GM23338 (cell line): Measurements from ENCODE around the gene JAM2. TPM values are rescaled to one million over a fixed set of nuclear protein-coding genes. Genes with fewer than 3 reads are reported as not detected.

Source experiments
- ATAC-seq: fragments of 200-7000 bp; cut with Tn5 transposase; 3 replicates; pipeline ENCODE4 v1.9.1; 2020
- DNase-seq: peaks from one replicate; pipeline ENCODE4 v3.0.0-alpha.2; 2015; ENCODE audit warnings: low spot score
- H2AFZ ChIP-seq: fragments of 200-600 bp; sonication (generic); 2 replicates; pipeline ENCODE4 v1.8.0; 2016; ENCODE audit warnings: antibody characterized with exemption, mild to moderate bottlenecking, moderate library complexity
- H3F3A ChIP-seq: fragments of 200-600 bp; sonication (generic); replicated peaks from 2 replicates; pipeline ENCODE4 v1.8.0; 2017; ENCODE audit warnings: antibody characterized with exemption, mixed run types, low read depth
- H3K27ac ChIP-seq: fragments of 200-600 bp; sonication (generic); 2 replicates; pipeline ENCODE4 v1.6.1; 2016; ENCODE audit warnings: low read depth
- H3K27me3 ChIP-seq: fragments of 200-600 bp; sonication (generic); 2 replicates; pipeline ENCODE4 v1.8.0; 2016; ENCODE audit warnings: mild to moderate bottlenecking, mixed run types, moderate library complexity; ENCODE audit not compliant: insufficient read depth
- H3K36me3 ChIP-seq: fragments of 200-600 bp; sonication (generic); 2 replicates; pipeline ENCODE4 v1.8.0; 2016; ENCODE audit warnings: mild to moderate bottlenecking; ENCODE audit not compliant: insufficient read depth
- H3K4me1 ChIP-seq: fragments of 200-600 bp; sonication (generic); 2 replicates; pipeline ENCODE4 v1.8.0; 2016; ENCODE audit warnings: mild to moderate bottlenecking, moderate library complexity; ENCODE audit not compliant: insufficient read depth
- H3K4me2 ChIP-seq: fragments of 200-600 bp; sonication (generic); 2 replicates; pipeline ENCODE4 v1.7.1; 2017; ENCODE audit warnings: mixed run types
- H3K4me3 ChIP-seq: fragments of 200-600 bp; sonication (generic); 2 replicates; pipeline ENCODE4 v1.6.1; 2016; ENCODE audit warnings: mixed run types
- H3K79me2 ChIP-seq: fragments of 200-600 bp; sonication (generic); replicated peaks from 2 replicates; pipeline ENCODE4 v1.8.0; 2017; ENCODE audit warnings: mild to moderate bottlenecking; ENCODE audit not compliant: insufficient read depth
- H3K9me2 ChIP-seq: fragments of 200-600 bp; sonication (generic); 2 replicates; pipeline ENCODE4 v1.8.0; 2017; ENCODE audit not compliant: insufficient read depth
- H4K20me1 ChIP-seq: fragments of 200-600 bp; sonication (generic); replicated peaks from 2 replicates; pipeline ENCODE4 v1.8.0; 2017; ENCODE audit warnings: mild to moderate bottlenecking; ENCODE audit not compliant: insufficient read depth
- H3K27ac Mint-ChIP-seq: 2 replicates; pipeline ENCODE4 v1.8.0; 2020; ENCODE audit warnings: inconsistent platforms, mild to moderate bottlenecking, moderate library complexity, mixed read lengths
- H3K27me3 Mint-ChIP-seq: 3 replicates; pipeline ENCODE4 v1.8.0; 2022; ENCODE audit warnings: low read depth, mild to moderate bottlenecking, moderate library complexity, mixed read lengths, inconsistent platforms; ENCODE audit not compliant: insufficient read depth, poor library complexity
- H3K36me3 Mint-ChIP-seq: 3 replicates; pipeline ENCODE4 v1.8.0; 2021; ENCODE audit warnings: low read depth, mild to moderate bottlenecking, inconsistent platforms, moderate library complexity, mixed read lengths
- H3K4me1 Mint-ChIP-seq: 3 replicates; pipeline ENCODE4 v1.8.0; 2020; ENCODE audit warnings: mild to moderate bottlenecking, inconsistent platforms, mixed read lengths
- H3K4me3 Mint-ChIP-seq: 3 replicates; pipeline ENCODE4 v1.8.0; 2021; ENCODE audit warnings: moderate library complexity, mild to moderate bottlenecking, inconsistent platforms, mixed read lengths
- H3K9me3 Mint-ChIP-seq: 3 replicates; pipeline ENCODE4 v1.8.0; 2020; ENCODE audit warnings: moderate library complexity, mild to moderate bottlenecking, inconsistent platforms, mixed read lengths
- CTCF ChIP-seq, 2 experiments: fragments of 200-600 bp in 1 of 2; sonication (generic) in 1 of 2; conservative IDR thresholded peaks; 2 replicates each; pipeline versions ENCODE4 v1.5.1 to v1.6.1; 2016 to 2017; ENCODE audit warnings: antibody characterized with exemption in 2 of 2, low read depth in 2 of 2, mild to moderate bottlenecking in 2 of 2, moderate library complexity in 1 of 2
- JUNB ChIP-seq: IDR thresholded peaks from one replicate; pipeline ENCODE4 v1.6.1; 2016; ENCODE audit warnings: antibody characterized with exemption; ENCODE audit not compliant: unreplicated experiment
- POLR2AphosphoS5 ChIP-seq: IDR thresholded peaks from 2 replicates; pipeline ENCODE4 v1.6.1; 2016; ENCODE audit warnings: antibody characterized with exemption, low read depth
- ZNF331 ChIP-seq: fragments of 250-450 bp; sonication (Bioruptor Pico); IDR thresholded peaks from 2 replicates; pipeline ENCODE4 v1.5.0; 2020; ENCODE audit warnings: low read depth, mild to moderate bottlenecking, moderate library complexity
- ZNF462 ChIP-seq: fragments of 250-450 bp; sonication (Bioruptor Pico); IDR thresholded peaks from 2 replicates; pipeline ENCODE4 v1.5.0; 2020; ENCODE audit warnings: mild to moderate bottlenecking, moderate library complexity
- polyA plus RNA-seq: library from polyadenylated mRNA; unstranded; fragments of >200 nt; fragmentation: Nextera tagmentation; extraction: Ambion mirVana; gene quantifications from 2 replicates; pipeline ENCODE4 v1.2.1, GENCODE V29; 2016
- total RNA-seq: library from RNA; depleted of rRNA; stranded (reverse); fragments of >200 nt; shearing (Covaris generic); gene quantifications from 2 replicates; pipeline ENCODE4 v1.2.3, GENCODE V29; 2014

Gene JAM2
- total and polyA plus RNA-seq, 2 experiments from 2014 or later: 4.9 to 14.6 TPM

- TF ChIP-seq JUNB (no peak), POLR2AphosphoS5 (no peak), ZNF462 (CRISPR knock-in tag) (no peak), ZNF331 (CRISPR knock-in tag) (no peak)
Observed at GRCh38 chr21:25701529-25701928, 62.5 kb downstream of the JAM2 start (continued).

- Histone ChIP-seq H2AFZ (no peak overlapping the region), H3K4me2 (no peak overlapping the region), H3K27ac (no peak overlapping the region), H3K9me2 (no peaks in the 10 kb centered on the region), H3K79me2 (no peaks in the 10 kb centered on the region), H3K4me1 (no peaks in the 10 kb centered on the region), H3K4me3 (no peak overlapping the region), H4K20me1 (no peaks in the 10 kb centered on the region), H3K36me3 (no peaks in the 10 kb centered on the region), H3F3A (no peaks in the 10 kb centered on the region), H3K27me3 (no peaks in the 10 kb centered on the region)
- Mint-ChIP-seq H3K4me1 (peaks cover 2% of the 10 kb centered on the region; the same call in 1 of the 3 replicates), H3K27me3 (no peaks in the 10 kb centered on the region), H3K9me3 (no peaks in the 10 kb centered on the region), H3K4me3 (no peak overlapping the region), H3K27ac (no peak overlapping the region), H3K36me3 (no peaks in the 10 kb centered on the region)
- DNase-seq: peak; percentile 58
- TF ChIP-seq CTCF (conservative IDR thresholded peaks at IDR 0.05; ENCODE audit: low read depth in 2 of 2) (peak; percentile 52 to 87), ZNF462 (CRISPR knock-in tag) (no peak)
- ATAC-seq: no peak
Observed at GRCh38 chr21:25708467-25709065, 69.5 kb downstream of the JAM2 start.
